Measurements from ENCODE around the gene CEP85L. TPM values are rescaled to one million over a fixed set of nuclear protein-coding genes. Genes with fewer than 3 reads are reported as not detected.
"Not testable (repeated sequence)": the region's sequence is repeated elsewhere in the genome, so short reads cannot be mapped to it uniquely, and the experiment has no call there.

The CEP85L gene
- total RNA-seq, 1 donor from 2014 or later = 6.8 TPM

DNA sequence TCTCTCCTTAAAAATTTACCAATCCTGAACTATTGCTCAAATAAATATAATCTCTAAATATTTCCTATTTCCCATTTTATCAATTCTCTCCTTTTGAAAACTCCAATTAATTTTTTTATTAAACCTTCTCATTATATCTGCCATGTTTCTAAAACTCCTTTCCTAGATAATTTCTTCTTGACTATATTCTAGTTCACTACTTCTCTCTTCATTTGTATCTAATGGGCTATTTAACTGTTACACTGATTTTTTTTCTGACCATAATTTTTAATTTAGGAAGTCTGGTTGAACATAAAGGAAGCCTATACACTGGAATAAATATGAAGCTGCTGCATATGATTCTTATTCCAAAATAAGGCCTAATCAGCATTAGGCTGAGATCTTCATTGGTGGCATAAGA is 199.6 kb downstream of the CEP85L start:
- TF ChIP-seq, protein P1, sequence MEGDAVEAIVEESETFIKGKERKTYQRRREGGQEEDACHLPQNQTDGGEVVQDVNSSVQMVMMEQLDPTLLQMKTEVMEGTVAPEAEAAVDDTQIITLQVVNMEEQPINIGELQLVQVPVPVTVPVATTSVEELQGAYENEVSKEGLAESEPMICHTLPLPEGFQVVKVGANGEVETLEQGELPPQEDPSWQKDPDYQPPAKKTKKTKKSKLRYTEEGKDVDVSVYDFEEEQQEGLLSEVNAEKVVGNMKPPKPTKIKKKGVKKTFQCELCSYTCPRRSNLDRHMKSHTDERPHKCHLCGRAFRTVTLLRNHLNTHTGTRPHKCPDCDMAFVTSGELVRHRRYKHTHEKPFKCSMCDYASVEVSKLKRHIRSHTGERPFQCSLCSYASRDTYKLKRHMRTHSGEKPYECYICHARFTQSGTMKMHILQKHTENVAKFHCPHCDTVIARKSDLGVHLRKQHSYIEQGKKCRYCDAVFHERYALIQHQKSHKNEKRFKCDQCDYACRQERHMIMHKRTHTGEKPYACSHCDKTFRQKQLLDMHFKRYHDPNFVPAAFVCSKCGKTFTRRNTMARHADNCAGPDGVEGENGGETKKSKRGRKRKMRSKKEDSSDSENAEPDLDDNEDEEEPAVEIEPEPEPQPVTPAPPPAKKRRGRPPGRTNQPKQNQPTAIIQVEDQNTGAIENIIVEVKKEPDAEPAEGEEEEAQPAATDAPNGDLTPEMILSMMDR (IDR thresholded peaks at IDR 0.05; ENCODE audit: unreplicated experiment) = no peak
- no peak for DNase-seq (ENCODE audit: low spot score, unreplicated experiment)
- Mint-ChIP-seq H3K27me3 (no peaks in the 10 kb centered on the region), H3K27ac (no peak overlapping the region), H3K4me3 (ENCODE audit: low read depth) (no peak overlapping the region), H3K4me1 (ENCODE audit: low read depth) (no peaks in the 10 kb centered on the region), H3K9me3 (ENCODE audit: low read depth) (peaks cover 33% of the 10 kb centered on the region), H3K36me3 (ENCODE audit: insufficient read depth) (peaks cover 5% of the 10 kb centered on the region)

DNA sequence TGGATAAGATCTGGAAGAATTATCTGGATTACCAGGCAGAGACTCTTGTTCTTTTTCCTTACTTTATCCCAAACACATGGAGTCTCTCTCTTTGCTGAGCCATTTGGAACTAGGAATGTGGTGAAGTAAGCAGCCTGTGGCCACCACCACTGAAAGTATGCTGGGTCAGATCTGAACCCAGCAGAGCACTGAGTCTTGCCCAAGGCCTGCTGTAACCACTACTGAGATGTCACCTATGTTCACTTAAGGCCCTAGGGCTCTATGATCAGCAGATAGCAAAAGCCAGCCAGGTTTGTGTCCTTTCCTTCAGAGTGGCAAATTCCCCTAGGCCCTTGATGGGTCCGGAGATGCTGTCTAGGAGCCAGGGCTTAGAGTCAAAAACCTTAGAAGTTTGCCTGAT is 206.6 kb downstream of the CEP85L start:
- H3K9me3 Mint-ChIP-seq (ENCODE audit: low read depth) = peaks cover 43% of the 10 kb centered on the region
- DNase-seq (ENCODE audit: low spot score, unreplicated experiment) = no peak
- H3K27me3 Mint-ChIP-seq = no peaks in the 10 kb centered on the region
- peaks cover 1% of the 10 kb centered on the region for H3K36me3 Mint-ChIP-seq (ENCODE audit: insufficient read depth)
- no peaks in the 10 kb centered on the region for H3K4me1 Mint-ChIP-seq (ENCODE audit: low read depth)
- no peak overlapping the region for H3K27ac Mint-ChIP-seq
- TF ChIP-seq, protein P1 (IDR thresholded peaks at IDR 0.05; ENCODE audit: unreplicated experiment) = no peak
- no peak overlapping the region for H3K4me3 Mint-ChIP-seq (ENCODE audit: low read depth)

DNA sequence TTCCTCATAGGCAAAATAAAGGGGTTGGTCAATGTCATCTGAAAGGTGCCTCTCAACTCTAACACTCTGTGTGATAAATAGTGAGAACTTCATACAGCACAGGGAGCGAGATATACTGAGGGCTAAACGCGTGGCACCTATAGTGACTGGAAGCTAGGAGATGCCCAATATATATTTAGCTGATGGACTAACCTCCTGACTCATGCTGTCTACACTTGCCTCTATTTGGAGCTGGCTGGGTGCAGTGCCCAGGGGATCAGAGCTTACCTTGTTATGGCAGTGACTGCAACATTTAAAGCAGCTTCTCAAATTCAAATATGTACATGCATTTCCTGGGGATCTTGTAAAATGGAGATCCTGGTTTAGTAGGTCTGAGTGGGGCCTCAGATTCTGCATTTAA is 214.9 kb downstream of the CEP85L start:
- no peak for DNase-seq (ENCODE audit: low spot score, unreplicated experiment)
- H3K36me3 Mint-ChIP-seq (ENCODE audit: insufficient read depth) = no peaks in the 10 kb centered on the region
- TF ChIP-seq, protein P1 (IDR thresholded peaks at IDR 0.05; ENCODE audit: unreplicated experiment) = no peak
- peaks cover 13% of the 10 kb centered on the region for H3K9me3 Mint-ChIP-seq (ENCODE audit: low read depth)
- H3K4me1 Mint-ChIP-seq (ENCODE audit: low read depth) = no peaks in the 10 kb centered on the region
- no peak overlapping the region for H3K27ac Mint-ChIP-seq
- H3K4me3 Mint-ChIP-seq (ENCODE audit: low read depth) = no peak overlapping the region
- no peaks in the 10 kb centered on the region for H3K27me3 Mint-ChIP-seq

DNA sequence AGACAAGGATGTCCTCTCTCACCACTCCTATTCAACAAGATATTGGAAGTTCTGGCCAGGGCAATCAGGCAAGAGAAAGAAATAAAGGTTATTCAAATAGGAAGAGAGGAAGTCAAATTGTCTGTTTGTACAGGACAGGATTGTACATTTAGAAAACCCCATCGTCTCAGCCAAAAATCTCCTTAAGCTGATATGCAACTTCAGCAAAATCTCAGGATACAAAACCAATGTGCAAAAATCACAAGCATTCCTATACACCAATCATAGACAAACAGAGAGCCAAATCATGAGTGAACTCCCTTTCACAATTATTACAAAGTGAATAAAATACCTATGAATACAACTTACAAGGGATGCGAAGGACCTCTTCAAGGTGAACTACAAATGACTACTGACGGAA is 217.2 kb downstream of the CEP85L start:
- not testable (repeated sequence) for H3K4me1 Mint-ChIP-seq (ENCODE audit: low read depth); DNase-seq (ENCODE audit: low spot score, unreplicated experiment); H3K27me3 Mint-ChIP-seq; H3K36me3 Mint-ChIP-seq (ENCODE audit: insufficient read depth); H3K4me3 Mint-ChIP-seq (ENCODE audit: low read depth); H3K27ac Mint-ChIP-seq
- H3K9me3 Mint-ChIP-seq (ENCODE audit: low read depth) = peaks cover 11% of the 10 kb centered on the region

DNA sequence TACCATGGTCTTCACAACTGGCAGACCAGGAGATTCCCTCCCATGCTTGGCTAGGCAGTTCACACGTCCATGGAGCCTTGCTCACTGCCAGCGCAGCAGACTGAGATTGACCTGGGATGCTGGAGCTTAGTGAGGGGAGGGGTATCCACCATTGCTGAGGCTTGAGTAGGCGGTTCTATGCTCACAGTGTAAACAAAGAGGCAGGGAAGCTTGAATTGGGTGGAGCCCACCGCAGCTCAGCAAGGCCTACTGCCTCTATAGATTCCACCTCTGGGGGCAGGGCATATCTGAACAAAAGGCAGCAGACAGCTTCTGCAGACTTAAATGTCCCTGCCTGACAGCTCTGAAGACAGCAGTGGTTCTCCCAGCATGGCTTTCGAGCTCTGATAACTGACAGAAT is 230.1 kb downstream of the CEP85L start:
- H3K27me3 Mint-ChIP-seq; H3K36me3 Mint-ChIP-seq (ENCODE audit: insufficient read depth); H3K4me1 Mint-ChIP-seq (ENCODE audit: low read depth); DNase-seq (ENCODE audit: low spot score, unreplicated experiment); H3K27ac Mint-ChIP-seq; H3K4me3 Mint-ChIP-seq (ENCODE audit: low read depth): not testable (repeated sequence)
- peaks cover 13% of the 10 kb centered on the region for H3K9me3 Mint-ChIP-seq (ENCODE audit: low read depth)

DNA sequence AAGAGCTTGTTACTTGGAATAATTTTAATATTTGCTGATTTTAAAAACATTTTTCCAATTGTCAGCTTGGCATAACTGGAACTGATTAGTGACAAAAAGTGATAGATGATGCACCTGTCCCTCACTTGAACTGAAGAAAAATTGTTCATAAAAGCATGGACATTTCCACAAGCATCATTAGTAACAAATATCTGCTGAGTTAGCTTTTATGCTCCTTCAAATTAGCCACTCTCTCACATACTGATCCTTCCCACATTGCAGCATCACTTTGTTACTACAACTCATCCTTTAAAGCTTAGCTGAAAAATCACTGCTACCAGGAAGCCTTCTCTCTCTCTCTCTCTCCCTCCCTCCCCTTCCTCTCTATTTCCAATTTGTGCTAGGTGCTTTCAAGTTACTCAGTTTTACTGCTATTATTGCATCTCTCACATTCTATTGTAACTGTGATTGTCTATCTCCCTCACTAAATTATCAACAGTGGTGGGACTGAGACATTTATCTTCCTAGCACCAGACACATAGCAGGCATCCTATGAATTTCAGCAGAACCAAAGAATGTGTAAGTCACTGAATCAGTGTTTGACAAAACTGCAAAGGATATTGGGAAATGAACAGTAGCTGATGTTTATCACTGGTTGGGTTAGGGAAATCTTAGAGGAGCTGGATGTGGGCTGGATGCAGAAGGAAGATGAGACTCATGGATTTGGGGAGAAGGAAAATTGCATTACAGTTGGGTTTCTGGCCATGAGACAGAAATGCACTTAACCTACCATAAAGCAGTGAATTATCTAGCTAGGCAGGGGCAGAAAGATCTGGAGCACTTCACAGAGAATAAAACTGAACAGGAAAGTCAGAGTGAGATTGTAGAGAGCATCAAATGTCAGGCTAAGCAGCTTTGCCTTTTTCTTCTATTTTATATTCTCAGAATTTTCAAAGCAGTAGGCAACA is 231.7 kb downstream of the CEP85L start:
- H3K27me3 Mint-ChIP-seq = no peaks in the 10 kb centered on the region
- H3K4me3 Mint-ChIP-seq (ENCODE audit: low read depth) = no peak overlapping the region
- peaks cover 4% of the 10 kb centered on the region for H3K9me3 Mint-ChIP-seq (ENCODE audit: low read depth)
- no peak overlapping the region for H3K27ac Mint-ChIP-seq
- no peaks in the 10 kb centered on the region for H3K4me1 Mint-ChIP-seq (ENCODE audit: low read depth)
- TF ChIP-seq, protein P1 (IDR thresholded peaks at IDR 0.05; ENCODE audit: unreplicated experiment) = no peak
- DNase-seq (ENCODE audit: low spot score, unreplicated experiment) = no peak
- H3K36me3 Mint-ChIP-seq (ENCODE audit: insufficient read depth) = no peaks in the 10 kb centered on the region

Other genes with a start within 250 kb of the CEP85L start
- 0.55 and 0.62 TPM in 2 replicates for gene PLN, start 103.3 kb downstream of the CEP85L start, total RNA-seq
- gene ASF1A, start 242.6 kb upstream of the CEP85L start, total RNA-seq = 29.5 and 30.5 TPM in 2 replicates